NT2/D1 (cell line): ENCODE data around the gene EOMES.

Experiments
- YY1 ChIP-seq: IDR thresholded peaks from 2 replicates; pipeline ENCODE4 v1.6.1; 2011; ENCODE audit not compliant: insufficient read length, insufficient read depth
- ZNF274 ChIP-seq: IDR thresholded peaks from 2 replicates; pipeline ENCODE4 v1.6.1; 2011; ENCODE audit warnings: mild to moderate bottlenecking, low read depth, low read length

DNA sequence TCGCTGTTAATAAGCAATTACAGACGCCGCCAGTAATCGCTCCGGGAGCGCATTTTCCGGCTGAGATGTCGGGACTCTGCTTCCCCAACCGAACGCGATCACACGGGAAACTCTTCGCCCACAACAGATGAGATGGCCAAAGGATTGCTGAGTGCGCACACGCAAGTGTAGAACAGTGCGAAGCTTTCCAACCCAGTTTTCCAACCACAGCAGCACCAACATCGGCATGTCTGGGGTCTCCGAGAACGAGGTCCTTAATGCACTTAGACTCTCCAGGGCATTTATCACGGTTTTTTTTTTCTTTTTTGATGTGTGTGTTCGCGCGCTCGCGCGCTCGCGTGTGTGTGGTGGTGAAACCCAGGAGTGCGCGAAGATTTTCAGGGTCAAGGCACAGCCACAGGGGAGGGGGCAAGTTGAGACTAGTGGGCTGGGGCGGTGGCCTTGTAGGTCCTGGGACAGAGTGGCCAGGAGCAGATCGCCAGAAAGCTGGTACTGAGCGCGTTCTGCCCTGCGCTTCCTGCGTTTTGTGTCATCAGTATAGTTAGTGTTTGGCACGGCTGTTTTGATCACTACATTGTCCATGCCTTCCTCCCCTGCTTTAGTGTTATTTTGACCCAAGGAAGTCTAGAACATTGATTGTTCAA, 1.8 kb upstream of the EOMES start:
- no peak for TF ChIP-seq YY1
- TF ChIP-seq ZNF274, result no peak
